Measurements from ENCODE around the gene ABHD16B. TPM values are rescaled to one million over a fixed set of nuclear protein-coding genes. Genes with fewer than 3 reads are reported as not detected.
"Not testable (repeated sequence)": the region's sequence is repeated elsewhere in the genome, so short reads cannot be mapped to it uniquely, and the experiment has no call there.

ABHD16B gene
- polyA plus RNA-seq, 1 donor (not counting 4 experiments of a cell fraction or from before 2014, with no cell fraction given) = not detected

DNA sequence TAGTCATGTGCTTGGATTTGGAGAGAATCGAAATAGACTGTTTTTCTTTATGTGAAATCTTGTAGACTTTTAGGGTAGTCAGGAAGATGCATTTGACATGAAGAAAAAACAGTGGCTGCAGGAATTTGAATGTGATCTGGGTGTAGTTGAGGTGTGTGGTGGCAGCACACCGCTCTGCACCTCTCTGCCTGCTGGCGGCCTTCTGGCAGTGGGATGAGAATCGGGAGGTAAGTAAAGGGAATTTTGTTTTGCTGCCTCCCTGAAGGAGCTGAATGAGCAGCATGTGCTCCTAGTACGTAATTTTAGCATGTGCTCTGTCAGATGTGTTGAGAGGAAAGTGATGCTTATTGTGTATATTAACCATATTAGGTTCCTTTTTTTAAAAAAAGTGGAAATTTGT, 7.0 kb downstream of the ABHD16B start:
- peaks cover 23 to 32% of the 10 kb centered on the region in 2 experiments for H3K36me3 ChIP-seq (ENCODE audit: control insufficient read depth in 2 of 2, extremely low read depth in 1 of 2, insufficient read depth in 2 of 2, low read length in 2 of 2)
- H2AFZ ChIP-seq (ENCODE audit: control insufficient read depth, low read length) = no peak overlapping the region
- H3K9me1 ChIP-seq (ENCODE audit: control insufficient read depth, extremely low read depth, insufficient read depth, low read length) = no peaks in the 10 kb centered on the region
- H3K27me3 ChIP-seq (ENCODE audit: control insufficient read depth, extremely low read depth, insufficient read depth, low read length) = no peaks in the 10 kb centered on the region
- dilution Hi-C loops (cut with MboI; ENCODE audit: extremely low pct_ligation_motif_present, low sequenced_read_pairs) = no loop called here
- no peaks in the 10 kb centered on the region for H3K9me3 ChIP-seq (ENCODE audit: control insufficient read depth, low read depth, low read length)
- no peak overlapping the region for H3K9ac ChIP-seq (ENCODE audit: control insufficient read depth, extremely low read depth, insufficient read depth, low read length)
- H3K4me1 ChIP-seq (ENCODE audit: control insufficient read depth, extremely low read depth, insufficient read depth, low read length) = peaks cover 20% of the 10 kb centered on the region
- no peak overlapping the region for H3K4me2 ChIP-seq (ENCODE audit: control insufficient read depth, extremely low read depth, insufficient read depth, low read depth, low read length)
- no peak overlapping the region for H3K4me3 ChIP-seq (ENCODE audit: control insufficient read depth in 2 of 3, extremely low read depth in 1 of 3, insufficient read depth in 2 of 3, low read depth in 1 of 3, low read length in 3 of 3)
- peaks cover 2% of the 10 kb centered on the region for H4K20me1 ChIP-seq (ENCODE audit: control insufficient read depth, extremely low read depth, insufficient read depth, low read length)
- no peak for TF ChIP-seq EZH2 (IDR thresholded peaks at IDR 0.05; ENCODE audit: low read length)
- TF ChIP-seq CTCF (optimal IDR thresholded peaks at IDR 0.05 in 1 of 3, IDR thresholded peaks at IDR 0.05 in 1 of 3, conservative IDR thresholded peaks at IDR 0.05 in 1 of 3; ENCODE audit: extremely low read depth in 1 of 3, insufficient read depth in 2 of 3, low read length in 3 of 3) = no peak
- no peak for DNase-seq (ENCODE audit: low read depth, low spot score)
- peaks cover 63% of the 10 kb centered on the region for H3K79me2 ChIP-seq (ENCODE audit: control insufficient read depth, insufficient read depth, low read length)
- FAIRE-seq = no peak
- no peak overlapping the region for H3K27ac ChIP-seq (ENCODE audit: control insufficient read depth, insufficient read depth, low read length)

DNA sequence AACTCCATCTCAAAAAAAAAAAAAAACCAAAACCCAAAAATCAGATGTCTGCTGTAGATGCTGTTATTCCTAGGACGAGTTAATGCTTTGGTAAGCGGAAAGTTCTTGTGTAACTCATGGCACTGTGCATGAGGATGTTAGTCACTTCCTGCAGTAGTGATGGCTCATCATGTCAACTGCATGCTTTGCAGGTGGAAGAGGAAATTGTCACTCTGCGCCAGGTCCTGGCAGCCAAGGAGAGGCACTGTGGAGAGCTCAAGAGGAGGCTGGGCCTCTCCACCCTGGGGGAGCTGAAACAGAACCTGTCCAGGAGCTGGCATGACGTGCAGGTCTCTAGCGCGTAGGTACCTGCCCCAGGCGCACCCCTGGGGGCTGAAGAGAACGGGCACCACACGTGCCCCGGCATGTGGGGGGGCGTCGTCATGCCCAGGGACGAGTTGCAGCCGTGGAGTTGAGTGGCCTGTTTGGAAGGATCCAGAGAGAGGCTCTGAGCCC, 12.2 kb downstream of the ABHD16B start:
- Histone ChIP-seq H3K4me1 (ENCODE audit: control insufficient read depth, extremely low read depth, insufficient read depth, low read length) (peaks cover 16% of the 10 kb centered on the region), H3K36me3 (ENCODE audit: control insufficient read depth in 2 of 2, extremely low read depth in 1 of 2, insufficient read depth in 2 of 2, low read length in 2 of 2) (peaks cover 55 to 60% of the 10 kb centered on the region in 2 experiments), H2AFZ (ENCODE audit: control insufficient read depth, low read length) (no peak overlapping the region), H3K9ac (ENCODE audit: control insufficient read depth, extremely low read depth, insufficient read depth, low read length) (no peak overlapping the region), H3K79me2 (ENCODE audit: control insufficient read depth, insufficient read depth, low read length) (peaks cover 68% of the 10 kb centered on the region), H3K4me2 (ENCODE audit: control insufficient read depth, extremely low read depth, insufficient read depth, low read depth, low read length) (peak overlapping the region; percentile 12), H3K27ac (ENCODE audit: control insufficient read depth, insufficient read depth, low read length) (peak overlapping the region; percentile 69), H4K20me1 (ENCODE audit: control insufficient read depth, extremely low read depth, insufficient read depth, low read length) (peaks cover 16% of the 10 kb centered on the region), H3K9me3 (ENCODE audit: control insufficient read depth, low read depth, low read length) (no peaks in the 10 kb centered on the region), H3K4me3 (ENCODE audit: control insufficient read depth in 2 of 3, extremely low read depth in 1 of 3, insufficient read depth in 2 of 3, low read depth in 1 of 3, low read length in 3 of 3) (no peak overlapping the region), H3K9me1 (ENCODE audit: control insufficient read depth, extremely low read depth, insufficient read depth, low read length) (no peaks in the 10 kb centered on the region), H3K27me3 (ENCODE audit: control insufficient read depth, extremely low read depth, insufficient read depth, low read length) (no peaks in the 10 kb centered on the region)
- DNase-seq (ENCODE audit: low read depth, low spot score) (peak; percentile 83), FAIRE-seq (peak; percentile 82)
- TF ChIP-seq CTCF (optimal IDR thresholded peaks at IDR 0.05 in 1 of 3, IDR thresholded peaks at IDR 0.05 in 1 of 3, conservative IDR thresholded peaks at IDR 0.05 in 1 of 3; ENCODE audit: extremely low read depth in 1 of 3, insufficient read depth in 2 of 3, low read length in 3 of 3) (peak in 1 of 3 experiments; percentile 22), EZH2 (IDR thresholded peaks at IDR 0.05; ENCODE audit: low read length) (no peak)
- dilution Hi-C loops (cut with MboI; ENCODE audit: extremely low pct_ligation_motif_present, low sequenced_read_pairs) = no loop called here

DNA sequence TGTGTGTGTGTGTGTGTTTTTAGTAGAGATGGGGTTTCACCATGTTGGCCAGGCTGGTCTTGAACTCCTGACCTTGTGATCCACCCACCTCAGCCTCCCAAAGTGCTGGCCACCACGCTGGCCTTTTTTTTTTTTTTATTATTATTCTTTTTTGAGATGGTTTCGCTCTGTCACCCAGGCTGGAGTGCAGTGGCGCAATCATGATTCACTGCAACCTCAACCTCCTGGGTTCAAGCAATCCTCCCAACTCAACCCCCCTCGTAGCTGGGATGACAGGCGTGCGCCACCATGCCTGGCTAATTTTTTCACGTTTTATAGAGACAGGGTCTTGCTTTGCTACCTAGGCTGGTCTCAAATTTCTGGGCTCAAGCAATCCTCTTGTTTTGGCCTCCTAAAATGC, 12.9 kb downstream of the ABHD16B start:
- H3K9ac ChIP-seq (ENCODE audit: control insufficient read depth, extremely low read depth, insufficient read depth, low read length); DNase-seq (ENCODE audit: low read depth, low spot score); dilution Hi-C loops (cut with MboI; ENCODE audit: extremely low pct_ligation_motif_present, low sequenced_read_pairs); H3K9me1 ChIP-seq (ENCODE audit: control insufficient read depth, extremely low read depth, insufficient read depth, low read length); H2AFZ ChIP-seq (ENCODE audit: control insufficient read depth, low read length); H3K27ac ChIP-seq (ENCODE audit: control insufficient read depth, insufficient read depth, low read length); H3K4me2 ChIP-seq (ENCODE audit: control insufficient read depth, extremely low read depth, insufficient read depth, low read depth, low read length); H3K9me3 ChIP-seq (ENCODE audit: control insufficient read depth, low read depth, low read length); FAIRE-seq; H3K4me3 ChIP-seq (ENCODE audit: control insufficient read depth in 2 of 3, extremely low read depth in 1 of 3, insufficient read depth in 2 of 3, low read depth in 1 of 3, low read length in 3 of 3); H3K27me3 ChIP-seq (ENCODE audit: control insufficient read depth, extremely low read depth, insufficient read depth, low read length): not testable (repeated sequence)
- peaks cover 20% of the 10 kb centered on the region for H4K20me1 ChIP-seq (ENCODE audit: control insufficient read depth, extremely low read depth, insufficient read depth, low read length)
- peaks cover 16% of the 10 kb centered on the region for H3K4me1 ChIP-seq (ENCODE audit: control insufficient read depth, extremely low read depth, insufficient read depth, low read length)
- peaks cover 55 to 62% of the 10 kb centered on the region in 2 experiments for H3K36me3 ChIP-seq (ENCODE audit: control insufficient read depth in 2 of 2, extremely low read depth in 1 of 2, insufficient read depth in 2 of 2, low read length in 2 of 2)
- peaks cover 68% of the 10 kb centered on the region for H3K79me2 ChIP-seq (ENCODE audit: control insufficient read depth, insufficient read depth, low read length)

Data from keratinocyte (primary cell).